Measurements from ENCODE around the gene KCNK15. TPM values are rescaled to one million over a fixed set of nuclear protein-coding genes. Genes with fewer than 3 reads are reported as not detected.

Gene KCNK15
- total and polyA plus RNA-seq, 8 donors = 0.09 to 3.1 (median 1.8) TPM; not detected in 5

GRCh38 chr20:44787299-44787698 lies 41.6 kb downstream of the KCNK15 start:
- Histone ChIP-seq H3K4me3 (no peak overlapping the region), H3K4me1 (no peaks in the 10 kb centered on the region), H3K9me3 (no peaks in the 10 kb centered on the region), H3K27me3 (peaks cover 0 to 10% of the 10 kb centered on the region in 2 donors), H3K27ac (no peak overlapping the region), H3K36me3 (no peaks in the 10 kb centered on the region)
- intact Hi-C loops (cut with DNase I) = no loop called here
- DNase-seq (peak in 1 of 4 donors; percentile 43), ATAC-seq (no peak)
- TF ChIP-seq CTCF (IDR thresholded peaks at IDR 0.05) = no peak

GRCh38 chr20:44788706-44789456 lies 43.2 kb downstream of the KCNK15 start:
- no peak for TF ChIP-seq CTCF (IDR thresholded peaks at IDR 0.05)
- Histone ChIP-seq H3K4me1 (no peaks in the 10 kb centered on the region), H3K27me3 (peaks cover 0 to 10% of the 10 kb centered on the region in 2 donors), H3K36me3 (no peaks in the 10 kb centered on the region), H3K27ac (no peak overlapping the region), H3K9me3 (no peaks in the 10 kb centered on the region), H3K4me3 (no peak overlapping the region)
- no peak for ATAC-seq
- DNase-seq = no peak
- intact Hi-C loops (cut with DNase I) = no loop called here

- H3K36me3 ChIP-seq = no peaks in the 10 kb centered on the region
- H3K9me3 ChIP-seq = no peaks in the 10 kb centered on the region
- no peak overlapping the region for H3K27ac ChIP-seq
- intact Hi-C loops (cut with DNase I) = no loop called here
- peaks cover 0 to 10% of the 10 kb centered on the region in 2 donors for H3K27me3 ChIP-seq
- DNase-seq (no peak), ATAC-seq (no peak)
- TF ChIP-seq CTCF (IDR thresholded peaks at IDR 0.05) = no peak
- H3K4me3 ChIP-seq = no peak overlapping the region
- H3K4me1 ChIP-seq = no peaks in the 10 kb centered on the region
These were observed 45.2 kb downstream of the KCNK15 start for GRCh38 chr20:44790638-44791393.

- no peak for ATAC-seq
- Histone ChIP-seq H3K4me1 (no peaks in the 10 kb centered on the region), H3K9me3 (no peaks in the 10 kb centered on the region), H3K27me3 (peaks cover 0 to 10% of the 10 kb centered on the region in 2 donors), H3K36me3 (no peaks in the 10 kb centered on the region), H3K4me3 (no peak overlapping the region), H3K27ac (no peak overlapping the region)
- intact Hi-C loops (cut with DNase I) = no loop called here
- TF ChIP-seq CTCF (IDR thresholded peaks at IDR 0.05) = no peak
- DNase-seq = no peak
These were observed 47.1 kb downstream of the KCNK15 start for GRCh38 chr20:44792796-44793195.

- Histone ChIP-seq H3K4me1 (no peaks in the 10 kb centered on the region), H3K4me3 (no peak overlapping the region), H3K27me3 (no peaks in the 10 kb centered on the region), H3K27ac (no peak overlapping the region), H3K9me3 (no peaks in the 10 kb centered on the region), H3K36me3 (no peaks in the 10 kb centered on the region)
- ATAC-seq = no peak
- intact Hi-C loops (cut with DNase I) = no loop called here
- no peak for DNase-seq
- no peak for TF ChIP-seq CTCF (IDR thresholded peaks at IDR 0.05)
These were observed 50.2 kb downstream of the KCNK15 start for GRCh38 chr20:44795836-44796235.

Data from left lung (tissue), 10 donors.